Epithelial cell of prostate (primary cell): Measurements from ENCODE around the gene CADM1.

Experiments used
- DNase-seq: peaks from one replicate; pipeline ENCODE4 v3.0.0-alpha.2; 2011; ENCODE audit warnings: low read depth, low spot score
- H3K27ac ChIP-seq: fragments of 450-650 bp; 2 replicates; pipeline ENCODE4 v1.5.1; 2017; ENCODE audit warnings: mild to moderate bottlenecking

The CADM1 gene

DNA sequence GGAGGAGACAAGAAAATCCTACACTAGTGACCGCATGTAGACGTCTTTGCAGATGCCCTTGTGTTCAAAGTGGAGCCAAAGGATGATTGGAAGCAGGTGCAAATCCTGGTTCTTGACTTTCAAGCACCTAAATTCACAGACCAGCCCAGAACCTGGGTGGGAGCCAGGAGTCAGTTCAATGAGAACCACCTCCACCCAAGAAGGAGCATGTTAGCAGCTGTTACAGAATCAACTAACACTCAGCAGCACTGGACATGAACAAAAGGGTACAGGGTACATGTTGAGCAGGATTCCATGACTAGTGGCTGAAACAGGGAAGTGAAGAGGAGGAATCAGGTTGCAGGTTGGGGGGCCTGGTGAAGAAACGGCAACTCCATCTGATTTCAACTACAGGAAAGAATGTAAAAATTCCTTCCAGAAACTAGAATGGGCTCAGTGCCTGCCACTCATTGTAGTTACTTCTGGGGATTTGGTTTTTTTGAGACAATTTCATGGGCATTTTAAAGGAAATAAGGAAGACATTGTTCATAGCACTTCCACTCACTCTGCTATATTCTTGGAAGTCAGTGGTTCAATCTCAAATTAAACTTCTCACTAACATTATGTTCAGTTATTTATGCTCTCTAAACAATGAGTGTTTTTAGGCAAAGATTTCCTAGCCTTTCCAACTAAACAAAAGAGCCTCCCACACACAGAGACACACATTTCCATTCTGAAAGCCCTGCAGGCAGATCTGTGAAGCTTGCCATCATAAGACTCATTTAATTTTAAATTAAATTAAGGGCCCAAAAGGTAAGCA lies 173.3 kb downstream of the CADM1 start:
- H3K27ac ChIP-seq, result no peak overlapping the region
- DNase-seq, result no peak

DNA sequence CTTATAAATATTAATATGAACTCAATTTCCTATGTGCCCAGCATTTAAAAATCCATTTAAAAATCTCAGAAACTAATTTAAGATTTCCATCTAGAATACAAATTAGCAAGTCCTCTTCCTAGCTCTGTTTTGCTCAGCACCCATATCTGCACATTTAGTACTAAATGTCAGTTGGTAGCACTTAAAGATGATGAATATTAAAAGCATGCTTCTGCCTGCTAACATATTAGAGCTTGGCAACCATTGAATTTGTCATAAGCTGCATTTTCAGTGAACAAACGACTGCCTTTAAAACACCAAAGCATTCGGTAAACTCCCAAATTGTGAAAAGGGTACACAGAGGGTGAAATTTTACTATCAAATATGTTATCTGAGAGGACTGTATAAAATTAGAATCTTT lies 177.7 kb downstream of the CADM1 start:
- H3K27ac ChIP-seq, result no peak overlapping the region
- DNase-seq, result no peak

DNA sequence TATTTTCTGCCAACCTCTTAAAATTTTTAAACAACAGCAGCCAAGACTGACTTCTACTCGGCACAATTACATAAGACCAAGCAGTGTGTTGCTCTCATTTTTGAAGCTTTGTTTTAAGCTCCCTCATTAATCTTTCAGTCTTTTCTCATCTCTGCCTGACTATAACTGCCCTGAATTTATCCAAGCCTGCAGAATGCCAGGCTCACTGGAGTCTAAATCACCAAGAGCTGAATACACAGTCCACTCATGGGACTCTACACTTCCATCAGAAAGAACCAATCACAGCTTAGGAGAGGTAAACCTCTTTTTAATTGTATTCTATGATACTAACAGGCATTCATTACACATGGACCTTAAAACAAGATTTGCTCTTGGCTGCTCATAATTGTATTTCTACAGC lies 178.7 kb downstream of the CADM1 start:
- H3K27ac ChIP-seq, result no peak overlapping the region

DNA sequence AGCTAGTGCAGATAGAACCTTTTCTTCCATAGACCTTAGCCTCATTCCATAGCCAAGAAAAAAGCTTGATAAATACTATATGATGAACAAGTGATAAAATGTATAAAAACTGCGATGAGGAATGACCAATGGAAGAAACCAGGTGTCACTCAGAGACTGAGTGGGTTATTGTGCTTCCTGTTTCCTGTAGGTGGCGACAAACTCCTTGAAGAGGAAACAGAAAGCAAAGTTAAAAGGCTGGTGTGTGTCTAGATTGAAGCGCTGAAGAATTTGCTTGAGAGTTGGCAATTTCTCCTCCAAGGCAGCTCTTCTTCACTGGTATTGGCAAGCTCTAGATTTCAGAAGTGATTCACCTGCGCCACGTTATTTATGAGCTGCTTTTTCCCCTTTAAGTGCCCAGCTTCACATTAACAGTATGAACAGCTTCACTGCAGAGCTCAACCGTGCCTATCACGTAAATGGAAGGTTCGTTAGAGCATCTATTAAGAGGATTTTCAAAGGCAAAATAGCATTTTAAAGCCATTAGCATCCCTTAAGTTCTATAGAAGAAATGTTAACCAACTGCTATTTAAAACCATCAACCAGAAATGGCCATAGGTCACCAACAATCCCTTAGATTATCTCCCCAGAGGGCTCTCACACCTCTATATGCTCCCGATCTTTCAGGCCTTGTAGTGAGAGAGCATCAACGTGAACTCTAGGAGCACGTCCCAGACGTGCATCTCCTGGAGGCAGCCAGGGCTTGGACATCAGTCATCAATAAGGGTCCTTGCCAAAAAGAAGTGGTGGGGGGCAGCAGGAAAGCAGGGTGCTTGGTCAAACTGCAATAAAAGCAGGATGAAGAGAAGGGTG lies 179.4 kb downstream of the CADM1 start:
- H3K27ac ChIP-seq, result no peak overlapping the region
- peak; percentile 20 for DNase-seq

More for the DNA sequence above, 178.7 kb downstream of the CADM1 start:
- no peak for DNase-seq

DNA sequence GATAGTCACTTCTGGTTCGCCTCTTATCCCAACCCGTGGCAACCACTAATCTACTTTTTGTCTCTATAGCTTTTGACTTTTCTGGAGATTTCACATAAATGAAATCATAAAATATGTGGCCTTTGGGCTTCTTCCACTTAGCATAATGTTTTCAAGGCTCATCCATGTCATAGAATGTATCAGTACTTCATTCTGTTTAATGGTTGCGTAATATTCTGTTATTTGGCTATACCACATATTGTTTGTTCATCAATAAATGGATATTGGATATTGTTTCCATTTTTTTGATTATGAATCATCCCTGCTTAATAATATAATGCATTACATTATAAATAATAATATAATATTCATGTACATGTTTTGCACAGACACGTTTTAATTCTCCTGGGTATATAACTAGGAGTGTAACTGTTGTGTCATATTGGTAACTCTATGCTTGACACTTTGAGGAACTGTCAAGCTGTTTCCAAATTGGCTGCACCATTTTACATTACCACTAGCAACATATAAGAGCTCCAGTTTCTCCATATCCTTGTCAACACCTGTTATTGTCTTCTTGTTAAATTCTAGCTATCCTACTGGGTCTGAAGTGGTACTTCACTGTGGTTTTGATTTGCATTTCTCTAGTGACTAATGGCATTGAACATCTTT lies 181.5 kb downstream of the CADM1 start:
- no peak overlapping the region for H3K27ac ChIP-seq
- DNase-seq, result no peak

DNA sequence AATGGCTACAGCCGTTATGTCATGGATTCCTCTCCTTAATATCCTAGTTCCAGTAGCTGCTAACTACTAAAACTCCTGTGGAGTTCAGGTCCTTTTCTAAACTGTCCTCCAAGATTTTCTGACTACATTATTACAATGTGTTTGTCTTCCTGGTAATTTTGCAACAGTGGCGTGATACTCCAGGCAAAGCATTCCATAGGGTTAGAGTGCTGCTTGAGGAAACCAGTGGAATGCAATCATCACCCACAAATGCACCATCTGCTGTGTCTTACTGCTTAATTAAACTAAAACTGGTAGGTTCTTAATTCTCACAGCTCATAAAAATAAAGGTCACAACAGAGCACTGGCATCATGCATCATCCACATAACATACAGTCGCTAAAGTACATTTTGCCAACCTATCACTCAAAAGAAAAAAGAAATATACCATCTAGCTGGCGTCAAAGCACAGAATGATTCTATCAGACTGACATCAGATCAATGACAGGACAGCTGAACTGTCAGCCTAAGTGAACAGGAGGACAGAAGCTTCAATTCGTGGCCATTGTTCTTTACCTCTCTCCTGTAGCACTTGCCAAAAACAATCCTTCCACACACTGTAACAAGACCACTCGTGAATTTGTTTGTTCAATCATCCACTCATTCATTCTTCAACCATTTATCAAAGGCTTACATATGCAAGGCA lies 182.5 kb downstream of the CADM1 start:
- no peak for DNase-seq
- H3K27ac ChIP-seq, result no peak overlapping the region

DNA sequence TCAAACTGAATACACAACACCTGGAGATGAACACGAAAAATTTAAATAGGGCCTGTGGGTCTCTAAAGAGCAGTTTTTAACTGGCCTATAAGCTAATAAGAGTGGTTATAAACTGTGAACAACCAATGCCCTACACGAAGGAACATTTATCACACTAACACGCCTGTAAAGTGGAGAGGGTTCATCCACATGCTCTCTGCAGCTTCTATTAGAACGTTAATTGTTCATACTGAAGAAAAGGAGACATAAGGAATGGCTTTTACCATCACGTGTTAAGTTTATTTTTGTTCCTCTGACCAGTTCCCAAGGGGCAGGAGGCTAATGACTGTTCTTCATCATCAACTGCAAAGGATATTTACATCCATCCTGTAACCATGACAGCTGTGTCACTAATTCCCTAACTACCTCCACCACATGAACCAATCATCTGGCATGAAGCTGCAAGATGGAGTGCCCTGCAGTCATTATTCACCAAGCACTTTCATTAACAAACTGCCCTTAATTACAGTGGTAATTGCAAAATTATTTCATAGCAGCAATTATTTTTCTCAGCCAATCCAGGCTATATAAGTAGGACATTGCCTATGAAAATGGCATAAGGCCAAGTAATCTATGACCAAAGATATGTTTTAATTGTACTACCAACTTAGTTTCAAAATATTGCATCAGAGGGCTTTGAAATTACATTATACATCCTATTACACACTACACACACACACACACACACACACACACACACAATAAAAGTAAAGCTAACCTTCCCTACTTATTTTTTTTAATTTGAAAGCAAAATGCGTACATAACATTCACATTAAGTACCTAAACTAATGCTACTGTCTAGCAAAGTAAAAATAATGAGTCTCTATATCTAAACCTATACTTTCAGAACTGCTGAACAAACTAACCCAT lies 186.7 kb downstream of the CADM1 start:
- DNase-seq, result no peak
- H3K27ac ChIP-seq, result no peak overlapping the region

DNA sequence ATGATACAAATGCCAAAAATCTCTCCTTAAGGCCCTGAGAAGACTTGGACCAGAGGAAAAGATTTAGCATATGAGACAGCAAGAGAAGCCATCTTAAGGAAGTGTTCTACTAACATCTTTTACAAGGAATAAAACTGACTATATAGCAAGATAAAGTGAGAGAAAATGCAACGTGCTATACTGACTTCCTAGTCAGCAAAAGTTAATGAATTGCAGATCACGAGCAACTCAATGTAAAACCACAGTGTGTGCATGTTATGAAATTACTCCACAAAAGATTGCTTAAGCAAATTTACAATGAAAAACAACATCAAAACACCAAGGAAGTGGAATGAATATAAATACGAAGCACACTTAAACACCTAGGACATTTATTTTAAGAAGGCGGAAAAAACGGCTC lies 187.5 kb downstream of the CADM1 start:
- no peak overlapping the region for H3K27ac ChIP-seq
- DNase-seq, result no peak

DNA sequence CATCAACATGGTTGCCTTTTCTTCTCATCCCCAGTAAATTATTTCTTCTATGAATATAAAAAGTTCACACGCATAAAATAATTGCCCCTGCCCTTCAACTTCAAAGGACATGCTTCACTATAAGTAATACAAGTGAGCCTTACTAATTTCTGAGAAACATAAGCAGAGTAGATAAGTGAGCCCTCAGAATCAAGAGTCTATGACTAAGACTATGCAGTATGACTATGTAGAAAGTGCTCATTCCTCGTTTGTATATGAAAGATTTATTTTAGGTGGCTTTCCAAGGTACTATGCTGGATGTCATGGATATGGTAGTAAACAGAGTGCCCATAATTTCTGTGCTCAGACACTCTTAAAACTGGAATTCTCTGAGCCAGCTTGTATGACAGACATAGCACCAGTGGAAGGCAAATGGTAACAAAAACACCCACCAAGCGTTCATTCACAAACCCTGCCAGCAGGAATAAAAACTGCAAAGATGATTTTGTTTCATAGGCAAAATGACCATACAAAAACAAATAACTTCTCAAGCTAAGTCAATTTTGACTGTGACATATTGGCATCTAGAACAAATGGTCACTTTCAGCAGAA lies 189.8 kb downstream of the CADM1 start:
- H3K27ac ChIP-seq, result no peak overlapping the region
- no peak for DNase-seq

DNA sequence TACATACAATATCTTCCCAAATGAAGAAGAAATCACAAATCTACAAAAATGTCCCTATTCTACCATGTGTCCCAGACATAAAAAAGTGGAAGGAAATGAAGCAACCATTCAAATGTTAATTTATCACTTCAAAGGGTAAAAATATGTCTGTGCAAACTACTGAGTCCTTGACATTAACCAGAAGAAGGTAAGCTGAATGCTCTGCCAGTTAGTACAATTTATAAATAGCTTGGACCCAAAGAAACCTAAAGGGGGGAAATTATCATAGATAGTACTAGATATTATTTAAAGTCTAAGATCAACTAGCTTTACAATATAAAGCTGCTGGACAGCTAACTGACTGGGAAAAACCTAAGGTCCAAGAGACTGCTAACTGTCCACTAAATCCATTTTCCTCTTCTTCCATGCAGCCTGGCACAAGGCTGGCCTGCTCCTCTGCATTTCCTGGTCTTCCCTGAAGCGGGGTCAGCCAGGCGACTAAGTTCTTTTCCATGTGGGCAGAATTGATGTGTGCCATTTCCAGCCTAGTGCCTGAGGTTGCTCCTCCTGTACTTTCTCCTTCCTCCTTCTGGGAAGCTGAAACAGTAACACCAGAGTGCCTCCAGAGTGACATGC lies 190.9 kb downstream of the CADM1 start:
- no peak for DNase-seq
- H3K27ac ChIP-seq, result no peak overlapping the region

DNA sequence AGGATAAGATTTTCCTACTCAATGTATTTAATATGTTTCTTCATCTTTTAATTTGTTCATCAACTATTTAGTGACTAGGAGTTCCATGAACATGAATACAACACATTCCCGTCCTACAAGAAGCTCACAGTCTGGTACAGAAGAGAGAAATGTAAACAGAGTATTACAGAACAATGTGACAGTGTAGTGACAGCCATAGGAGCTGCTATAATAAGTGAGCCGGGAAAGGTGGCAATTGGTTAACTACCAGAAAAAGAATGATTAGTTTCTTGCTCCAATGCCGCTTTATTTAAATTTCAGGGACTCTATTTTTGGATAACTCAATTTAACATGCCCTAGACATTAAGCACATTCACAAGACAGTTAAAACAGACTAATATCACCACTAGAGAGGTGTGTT lies 192.3 kb downstream of the CADM1 start:
- DNase-seq, result no peak
- no peak overlapping the region for H3K27ac ChIP-seq

DNA sequence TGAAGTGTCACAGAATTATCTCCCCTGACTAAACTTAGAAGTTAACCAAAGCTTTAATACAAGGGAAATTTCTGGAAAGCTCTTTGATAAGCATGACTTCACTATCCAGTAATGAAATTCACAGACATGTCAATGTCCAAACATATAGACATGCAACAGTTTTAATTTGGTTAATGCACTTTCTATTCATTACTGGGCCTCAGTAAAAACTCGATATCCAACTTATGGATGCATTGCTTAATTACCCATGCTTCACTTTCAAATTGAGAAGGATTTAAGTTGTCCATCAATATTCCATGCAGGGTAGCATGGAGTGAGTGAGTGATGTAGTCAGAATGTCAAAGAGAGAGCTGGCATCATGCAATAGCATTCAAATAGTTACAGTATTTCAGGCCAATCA lies 197.5 kb downstream of the CADM1 start:
- no peak overlapping the region for H3K27ac ChIP-seq
- DNase-seq, result no peak

DNA sequence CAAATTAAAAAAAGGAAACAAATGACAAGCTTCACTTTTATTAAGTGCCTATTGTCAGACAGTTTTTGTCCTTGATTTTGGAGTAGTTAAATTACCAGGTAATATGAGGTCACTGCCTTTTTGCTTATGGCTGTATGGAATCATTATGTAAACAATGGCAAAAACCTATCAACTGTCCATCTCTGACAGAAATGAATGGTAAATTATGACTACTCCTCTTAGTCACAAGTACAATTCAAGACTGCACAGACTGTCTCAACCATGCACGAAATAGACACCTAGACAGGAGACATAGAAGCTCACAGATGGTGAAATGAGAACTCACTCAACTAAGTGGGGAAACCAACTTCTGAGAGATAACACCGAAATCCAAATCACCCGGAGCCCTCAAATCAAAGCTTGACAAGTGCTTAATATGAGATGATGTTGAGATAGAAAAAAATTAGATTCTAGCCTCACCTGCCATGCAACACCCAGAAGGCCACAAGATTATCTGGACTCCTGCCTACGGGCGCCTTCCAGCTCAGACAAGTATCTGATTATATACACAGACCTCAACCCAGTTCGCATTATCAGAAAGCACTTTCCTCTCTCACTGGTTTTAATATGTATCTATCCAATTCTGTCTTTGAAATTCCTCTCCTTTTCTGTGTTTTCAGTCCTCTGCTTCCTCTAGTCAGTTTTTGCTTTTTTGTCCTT lies 199.3 kb downstream of the CADM1 start:
- peak; percentile 51 for DNase-seq
- peak overlapping the region; percentile 44 for H3K27ac ChIP-seq

DNA sequence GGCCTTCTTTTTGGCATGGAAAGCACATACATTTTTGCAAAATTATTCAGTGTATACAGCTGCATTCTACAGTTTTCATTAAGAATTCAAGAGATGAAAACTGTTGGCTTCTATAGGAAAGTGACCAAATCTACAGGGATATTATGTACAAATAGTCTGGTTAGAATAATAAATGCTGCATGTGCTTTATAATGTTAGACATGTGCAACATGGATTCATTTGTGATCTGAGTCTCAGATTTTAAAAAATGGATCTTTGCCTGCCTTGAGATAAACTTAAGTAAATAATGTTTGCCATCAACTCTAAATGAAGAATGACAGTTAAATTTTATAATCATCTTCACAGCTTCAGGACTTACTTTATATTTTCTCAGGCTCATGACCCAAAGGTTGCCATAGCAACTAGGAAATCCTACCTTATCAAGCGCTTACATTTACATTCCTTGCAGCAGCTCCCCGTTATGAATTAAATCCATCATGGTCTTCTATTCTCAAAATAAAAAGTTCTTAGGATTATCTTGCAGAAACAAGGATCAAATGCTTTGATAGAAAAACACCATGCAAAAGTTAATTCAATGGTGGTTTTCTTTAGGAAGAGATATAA lies 200.2 kb downstream of the CADM1 start:
- no peak for DNase-seq
- H3K27ac ChIP-seq, result no peak overlapping the region

DNA sequence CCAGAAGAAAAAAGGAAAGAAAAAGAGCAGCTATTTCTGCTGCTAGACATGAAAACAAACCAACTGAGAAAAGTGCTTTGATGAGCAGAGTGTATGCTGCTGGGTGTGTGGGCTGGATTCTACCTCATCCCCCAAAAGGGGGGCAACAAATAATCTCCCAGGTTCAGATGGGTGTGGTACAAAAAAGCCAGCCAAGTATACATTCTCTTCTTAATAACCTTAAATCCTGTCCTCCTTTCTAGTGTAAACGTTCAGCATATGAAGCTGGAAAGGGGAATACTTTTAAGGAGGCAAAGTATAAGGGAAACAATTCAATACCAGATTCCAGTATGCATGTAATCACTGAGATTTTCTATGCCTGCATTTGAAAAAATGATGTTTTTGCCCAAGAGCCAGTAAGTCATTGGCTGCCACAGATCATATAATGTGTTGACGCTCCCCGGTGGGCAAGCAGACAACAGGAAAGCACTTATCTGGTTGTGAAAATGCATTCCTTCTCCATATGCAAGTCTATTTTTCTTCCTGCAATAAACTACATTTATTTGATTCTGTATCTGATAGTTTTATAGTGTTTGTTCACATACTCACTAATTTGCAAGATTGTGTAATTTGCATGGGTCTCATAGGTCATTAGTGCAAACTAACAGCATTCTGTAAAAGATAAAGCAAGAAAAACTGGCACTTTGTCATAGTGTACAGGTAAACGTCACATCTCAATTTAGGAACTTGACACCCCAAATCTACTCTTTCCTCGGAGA lies 201.1 kb downstream of the CADM1 start:
- no peak overlapping the region for H3K27ac ChIP-seq
- DNase-seq, result no peak

DNA sequence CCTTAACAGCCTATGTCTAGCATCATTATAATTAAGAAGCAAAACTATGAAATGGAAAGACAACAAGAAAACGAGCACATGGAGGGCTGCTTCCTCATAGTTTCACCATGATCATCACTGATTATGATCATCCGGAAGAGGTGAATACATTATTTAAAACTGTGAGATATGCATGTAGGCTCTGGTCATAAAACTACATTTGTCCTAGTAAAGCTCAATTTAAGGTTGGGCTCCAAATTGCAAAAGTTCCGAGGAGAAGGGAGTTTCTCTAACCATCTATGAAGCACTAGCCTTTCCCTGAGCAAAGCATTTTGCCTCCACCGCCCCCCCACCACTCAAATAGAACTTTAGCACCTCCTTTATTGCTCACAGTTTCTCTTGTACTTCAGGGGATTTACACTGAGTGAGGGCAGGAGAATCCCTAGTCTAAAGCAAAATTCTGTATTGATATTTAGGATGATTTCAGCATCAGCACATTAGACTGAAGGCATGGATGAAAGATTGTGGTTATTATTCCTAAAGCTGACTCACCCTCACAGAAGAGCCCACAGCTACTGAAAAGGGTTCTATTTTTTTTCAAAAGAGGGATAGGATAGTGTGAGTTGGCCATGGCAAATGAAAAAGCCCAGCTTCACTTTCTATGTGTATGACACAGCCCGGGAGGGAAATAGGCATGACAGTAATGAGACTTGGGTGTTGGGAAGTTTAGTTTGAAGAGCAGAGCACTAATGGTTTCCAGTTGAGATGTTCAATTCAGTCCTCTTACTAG lies 203.4 kb downstream of the CADM1 start:
- no peak for DNase-seq

More for the DNA sequence above, 203.4 kb downstream of the CADM1 start:
- H3K27ac ChIP-seq, result peak overlapping the region; percentile 12
